HepG2 (cell line): ENCODE measurements around the gene TULP3. TPM values are rescaled to one million over a fixed set of nuclear protein-coding genes. Genes with fewer than 3 reads are reported as not detected.

Experiments
- AHR ChIP-seq: IDR thresholded peaks from 2 replicates; pipeline ENCODE4 v1.6.1; 2018; ENCODE audit warnings: missing genetic modification reagents, missing compliant biosample characterization
- ARID5B ChIP-seq: IDR thresholded peaks from 2 replicates; pipeline ENCODE4 v1.4.0; 2020; ENCODE audit warnings: mild to moderate bottlenecking, missing genetic modification reagents
- ASH2L ChIP-seq: fragments of 300-600, 200-600 bp; sonication (generic); IDR thresholded peaks from 2 replicates; pipeline ENCODE4 v1.7.0; 2017; ENCODE audit warnings: low read depth, mild to moderate bottlenecking, moderate library complexity, mixed read lengths, low read length; ENCODE audit not compliant: insufficient read length
- ATF5 ChIP-seq: sonication (generic); formaldehyde crosslinking; IDR thresholded peaks from 2 replicates; pipeline ENCODE4 v1.4.0; 2020; ENCODE audit warnings: mild to moderate bottlenecking, low read depth, missing genetic modification reagents
- CERS6 ChIP-seq: sonication (generic); formaldehyde crosslinking; IDR thresholded peaks from 2 replicates; pipeline ENCODE4 v1.5.0; 2020; ENCODE audit warnings: missing genetic modification reagents
- HDAC1 ChIP-seq: sonication (generic); formaldehyde crosslinking; IDR thresholded peaks from 2 replicates; pipeline ENCODE4 v1.5.1; 2020; ENCODE audit warnings: mild to moderate bottlenecking, missing genetic modification reagents
- IRX3 ChIP-seq: sonication (generic); formaldehyde crosslinking; IDR thresholded peaks from 2 replicates; pipeline ENCODE4 v1.8.1; 2023; ENCODE audit warnings: mild to moderate bottlenecking, low read depth, missing genetic modification reagents, borderline replicate concordance
- MATR3 ChIP-seq: sonication (generic); formaldehyde crosslinking; IDR thresholded peaks from 2 replicates; pipeline ENCODE4 v1.4.0; 2020; ENCODE audit warnings: missing genetic modification reagents
- NCOA2 ChIP-seq: sonication (generic); formaldehyde crosslinking; IDR thresholded peaks from 2 replicates; pipeline ENCODE4 v1.8.0; 2022; ENCODE audit warnings: inconsistent platforms
- NFKBIZ ChIP-seq: IDR thresholded peaks from 2 replicates; pipeline ENCODE4 v1.6.1; 2018; ENCODE audit warnings: missing genetic modification reagents, missing compliant biosample characterization
- RFXANK ChIP-seq: IDR thresholded peaks from 2 replicates; pipeline ENCODE4 v1.6.1; 2016
- SIX4 ChIP-seq: sonication (generic); formaldehyde crosslinking; IDR thresholded peaks from 2 replicates; pipeline ENCODE4 v1.4.0; 2020; ENCODE audit warnings: missing genetic modification reagents
- SNAPC5 ChIP-seq: sonication (generic); formaldehyde crosslinking; IDR thresholded peaks from 2 replicates; pipeline ENCODE4 v1.8.1; 2023; ENCODE audit warnings: mild to moderate bottlenecking, missing genetic modification reagents, borderline replicate concordance
- STAG1 ChIP-seq: sonication (generic); formaldehyde crosslinking; IDR thresholded peaks from 2 replicates; pipeline ENCODE4 v1.4.0; 2020; ENCODE audit warnings: missing genetic modification reagents
- ZFP91 ChIP-seq: sonication (generic); formaldehyde crosslinking; IDR thresholded peaks from 2 replicates; pipeline ENCODE4 v1.9.0; 2022; ENCODE audit warnings: missing genetic modification reagents, mild to moderate bottlenecking, borderline replicate concordance
- ZNF17 ChIP-seq: sonication (generic); formaldehyde crosslinking; IDR thresholded peaks from 2 replicates; pipeline ENCODE4 v1.5.0; 2020; ENCODE audit warnings: mild to moderate bottlenecking, missing genetic modification reagents
- ZNF350 ChIP-seq: sonication (generic); formaldehyde crosslinking; IDR thresholded peaks from 2 replicates; pipeline ENCODE4 v1.4.0; 2020; ENCODE audit warnings: mild to moderate bottlenecking, low read depth, missing genetic modification reagents, borderline replicate concordance
- ZNF546 ChIP-seq: sonication (generic); formaldehyde crosslinking; conservative IDR thresholded peaks from 2 replicates; pipeline ENCODE4 v1.8.1; 2023; ENCODE audit warnings: mild to moderate bottlenecking, missing genetic modification reagents
- ZNF550 ChIP-seq: sonication (generic); formaldehyde crosslinking; IDR thresholded peaks from 2 replicates; pipeline ENCODE4 v1.4.0; 2020; ENCODE audit warnings: mild to moderate bottlenecking, missing genetic modification reagents, borderline replicate concordance
- ZNF781 ChIP-seq: sonication (generic); formaldehyde crosslinking; IDR thresholded peaks from 2 replicates; pipeline ENCODE4 v1.5.1; 2020; ENCODE audit warnings: borderline replicate concordance, mild to moderate bottlenecking, missing genetic modification reagents; ENCODE audit errors: not compliant biosample characterization
- ZNF839 ChIP-seq: sonication (generic); formaldehyde crosslinking; IDR thresholded peaks from 2 replicates; pipeline ENCODE4 v1.4.0; 2020; ENCODE audit warnings: missing genetic modification reagents, mild to moderate bottlenecking, borderline replicate concordance
- ZNF841 ChIP-seq: sonication (generic); formaldehyde crosslinking; IDR thresholded peaks from 2 replicates; pipeline ENCODE4 v1.8.1; 2023; ENCODE audit warnings: missing genetic modification reagents, borderline replicate concordance
- polyA plus RNA-seq, 8 experiments: library from polyadenylated mRNA; depleted of rRNA in 3 of 8; stranded (reverse) in 7 of 8; unstranded in 1 of 8; fragments of >200 nt; fragmentation: Illumina TruSeq in 4 of 8; extraction: Trizol in 4 of 8; gene quantifications; 2 replicates each; pipeline versions ENCODE4 v1.2.1 to v1.2.3, GENCODE V29; 2011 to 2016; ENCODE audit warnings: low read depth in 4 of 8, missing spikeins in 1 of 8, mixed read lengths in 1 of 8; ENCODE audit not compliant: insufficient read depth in 1 of 8
- total RNA-seq, 5 experiments: library from RNA; depleted of rRNA; stranded (reverse); fragments of >200 nt; fragmentation: Illumina TruSeq; extraction: Trizol; gene quantifications; 2 replicates each; pipeline ENCODE4 v1.2.3, GENCODE V29; 2016; ENCODE audit warnings: low read depth in 1 of 5

Gene TULP3
- total and polyA plus RNA-seq, 2 of the 13 experiments (the other 11 are each of a cell fraction or from before 2014, with no cell fraction given): 11.2 to 13.2 TPM

- TF ChIP-seq ARID5B (no peak), ZNF839 (CRISPR knock-in tag) (0 out of 2 replicates have a peak, but pooled peaks have one; percentile 66), AHR (CRISPR knock-in tag) (no peak), SNAPC5 (CRISPR knock-in tag) (no peak), ZNF350 (CRISPR knock-in tag) (peak; percentile 75; the same call in 1 of the 2 replicates), HDAC1 (peak; percentile 46; the same call in 1 of the 2 replicates), ATF5 (CRISPR knock-in tag) (no peak), ZNF550 (no peak), ZNF17 (CRISPR knock-in tag) (no peak), NCOA2 (peak; percentile 29; the same call in 1 of the 2 replicates), ZNF546 (CRISPR knock-in tag) (0 out of 2 replicates have a peak, but pooled peaks have one; percentile 17), ZNF781 (CRISPR knock-in tag) (peak; percentile 67), MATR3 (no peak), CERS6 (CRISPR knock-in tag) (no peak), ZFP91 (CRISPR knock-in tag) (peak; percentile 29; the same call in 1 of the 2 replicates), RFXANK (no peak), ZNF841 (no peak), ASH2L (peak; percentile 57), IRX3 (CRISPR knock-in tag) (no peak), STAG1 (CRISPR knock-in tag) (0 out of 2 replicates have a peak, but pooled peaks have one; percentile 6), SIX4 (no peak), NFKBIZ (CRISPR knock-in tag) (no peak)
These were observed 67.9 kb downstream of the TULP3 start (continued) for GRCh38 chr12:2958432-2959191.
